Spinal cord (tissue), 10 donors: ENCODE measurements around the gene ARHGEF1. TPM values are rescaled to one million over a fixed set of nuclear protein-coding genes. Genes with fewer than 3 reads are reported as not detected.
A peak's percentile ranks its signal among the peaks of the same experiment; 100 is the strongest.

ENCODE experiments used
- DNase-seq, 6 donors: peaks; one replicate each; pipeline versions ENCODE4 v3.0.0 to v3.0.0-alpha.2; 2013 to 2015; ENCODE audit warnings: low spot score in 6 of 6, low read depth in 4 of 6
- H3K27ac ChIP-seq: one replicate; pipeline ENCODE4 v1.5.1; 2013; ENCODE audit warnings: low read depth, low read length, control low read depth
- H3K27me3 ChIP-seq: one replicate; pipeline ENCODE4 v1.6.1; 2013; ENCODE audit warnings: low read length; ENCODE audit not compliant: control insufficient read depth, insufficient read depth
- H3K36me3 ChIP-seq: one replicate; pipeline ENCODE4 v1.6.1; 2013; ENCODE audit warnings: low read length; ENCODE audit not compliant: control insufficient read depth, insufficient read depth
- H3K4me1 ChIP-seq: one replicate; pipeline ENCODE4 v1.6.1; 2013; ENCODE audit warnings: low read length; ENCODE audit not compliant: control insufficient read depth, insufficient read depth
- H3K4me3 ChIP-seq: one replicate; pipeline ENCODE4 v1.5.1; 2013; ENCODE audit warnings: low read depth, low read length, control low read depth
- H3K9me3 ChIP-seq: one replicate; pipeline ENCODE4 v1.6.1; 2013; ENCODE audit warnings: low read length; ENCODE audit not compliant: control insufficient read depth, insufficient read depth
- WGBS: methylation state at CpG from one replicate; pipeline ENCODE4 v1.1.5; 2013; ENCODE audit warnings: missing lambda C conversion rate; ENCODE audit not compliant: insufficient coverage; 5-methylcytosine and 5-hydroxymethylcytosine counted together
- polyA plus RNA-seq, 2 donors: library from polyadenylated mRNA; unstranded; fragments of 120-200 nt; gene quantifications; one replicate each; pipeline ENCODE4 v1.2.1, GENCODE V29; 2013; ENCODE audit not compliant: insufficient read length in 2 of 2
- small RNA-seq: library from RNA; depleted of rRNA; stranded (forward); fragments of <200 nt; gene quantifications from one replicate; pipeline ENCODE3, GENCODE V24; 2014; ENCODE audit warnings: low replicate concordance
- total RNA-seq, 2 donors: library from RNA; depleted of rRNA in 1 of 2; stranded (reverse); fragments of 120-200 nt in 1 of 2; fragments of >200 nt in 1 of 2; gene quantifications; one replicate each; pipeline versions ENCODE4 v1.2.3 to v1.2.4, GENCODE V29; 2013 to 2014
- donor health status: healthy.

Gene ARHGEF1
- total and polyA plus RNA-seq, 4 donors: 17.3 to 113 (median 51.3) TPM

GRCh38 chr19:41944336-41944735 is 61.4 kb downstream of the ARHGEF1 start:
- DNase-seq: no peak
- peaks cover 14% of the 10 kb centered on the region for H3K4me1 ChIP-seq
- no peak overlapping the region for H3K4me3 ChIP-seq
- no peaks in the 10 kb centered on the region for H3K9me3 ChIP-seq
- H3K27me3 ChIP-seq: peaks cover 14% of the 10 kb centered on the region
- 58% methylated on average over 2 of the region's 2 CpGs for WGBS
- no peaks in the 10 kb centered on the region for H3K36me3 ChIP-seq
- no peak overlapping the region for H3K27ac ChIP-seq

- WGBS: 92% methylated on average over 8 of the region's 8 CpGs
- no peak for DNase-seq
- no peak overlapping the region for H3K27ac ChIP-seq
- H3K27me3 ChIP-seq: peaks cover 9% of the 10 kb centered on the region
- no peaks in the 10 kb centered on the region for H3K36me3 ChIP-seq
- H3K9me3 ChIP-seq: no peaks in the 10 kb centered on the region
- peaks cover 9% of the 10 kb centered on the region for H3K4me1 ChIP-seq
- no peak overlapping the region for H3K4me3 ChIP-seq
Measured at GRCh38 chr19:41945135-41945766, 62.3 kb downstream of the ARHGEF1 start.

- Histone ChIP-seq H3K27me3 (no peaks in the 10 kb centered on the region), H3K27ac (no peak overlapping the region), H3K9me3 (no peaks in the 10 kb centered on the region), H3K4me1 (peaks cover 3% of the 10 kb centered on the region), H3K36me3 (no peaks in the 10 kb centered on the region), H3K4me3 (no peak overlapping the region)
- DNase-seq: no peak
- WGBS: 100% methylated on average over 1 of the region's 3 CpGs
Measured at GRCh38 chr19:41947091-41947490, 64.1 kb downstream of the ARHGEF1 start.

GRCh38 chr19:41951686-41952172 is 68.7 kb downstream of the ARHGEF1 start:
- peak in 2 of 6 donors; percentile 75 to 83 for DNase-seq
- under 1% methylated on average over 6 of the region's 12 CpGs for WGBS

GRCh38 chr19:41955521-41955920 is 72.5 kb downstream of the ARHGEF1 start:
- Histone ChIP-seq H3K9me3 (no peaks in the 10 kb centered on the region), H3K36me3 (peaks cover 23% of the 10 kb centered on the region), H3K4me1 (peaks cover 26% of the 10 kb centered on the region), H3K4me3 (no peak overlapping the region), H3K27ac (no peak overlapping the region), H3K27me3 (no peaks in the 10 kb centered on the region)
- DNase-seq: no peak
- WGBS: 71% methylated on average over 5 of the region's 7 CpGs

More at GRCh38 chr19:41951686-41952172, 68.7 kb downstream of the ARHGEF1 start:
- no peaks in the 10 kb centered on the region for H3K27me3 ChIP-seq
- peaks cover 17% of the 10 kb centered on the region for H3K36me3 ChIP-seq
- H3K4me3 ChIP-seq: no peak overlapping the region
- peaks cover 3% of the 10 kb centered on the region for H3K4me1 ChIP-seq
- no peaks in the 10 kb centered on the region for H3K9me3 ChIP-seq
- H3K27ac ChIP-seq: no peak overlapping the region

GRCh38 chr19:41956621-41957020 is 73.6 kb downstream of the ARHGEF1 start:
- Histone ChIP-seq H3K27me3 (no peaks in the 10 kb centered on the region), H3K9me3 (no peaks in the 10 kb centered on the region), H3K27ac (no peak overlapping the region), H3K4me3 (no peak overlapping the region), H3K36me3 (peaks cover 23% of the 10 kb centered on the region), H3K4me1 (peaks cover 25% of the 10 kb centered on the region)
- 92% methylated on average over 13 of the region's 13 CpGs for WGBS
- no peak for DNase-seq

Small RNA genes lying within 50 kb of the gene (small RNA-seq; reads per million reads assigned to genes)
- gene MIR6797: not detected

Other genes starting within 250 kb of the ARHGEF1 start
- not detected for gene CEACAM7, start 194.9 kb upstream of the ARHGEF1 start, total RNA-seq
- not detected for gene CEACAM7, start 194.9 kb upstream of the ARHGEF1 start, polyA plus RNA-seq
- not detected for gene CEACAM5, start 174.6 kb upstream of the ARHGEF1 start, total RNA-seq
- not detected for gene CEACAM5, start 174.6 kb upstream of the ARHGEF1 start, polyA plus RNA-seq
- gene CEACAM6, start 127.7 kb upstream of the ARHGEF1 start, total RNA-seq: 1 to 10 TPM in 1 of 2 donors, under 1 TPM in 1; 0.33 to 5.7 TPM
- gene CEACAM6, start 127.7 kb upstream of the ARHGEF1 start, polyA plus RNA-seq: under 1 TPM; 0.10 to 0.23 TPM
- gene CEACAM3, start 86.6 kb upstream of the ARHGEF1 start, total RNA-seq: 1 to 10 TPM in 1 of 2 donors, not detected in 1; 1.9 TPM
- not detected for gene CEACAM3, start 86.6 kb upstream of the ARHGEF1 start, polyA plus RNA-seq
- not detected for gene LYPD4, start 38.5 kb upstream of the ARHGEF1 start, total RNA-seq
- gene LYPD4, start 38.5 kb upstream of the ARHGEF1 start, polyA plus RNA-seq: not detected
- not detected for gene DMRTC2, start 38.1 kb upstream of the ARHGEF1 start, total RNA-seq
- not detected for gene DMRTC2, start 38.1 kb upstream of the ARHGEF1 start, polyA plus RNA-seq
- 1,000 to 10,000 TPM in 1 of 2 donors, 100 to 1,000 TPM in 1; 241 to 2,284 TPM for gene RPS19, start 22.9 kb upstream of the ARHGEF1 start, total RNA-seq
- gene RPS19, start 22.9 kb upstream of the ARHGEF1 start, polyA plus RNA-seq: 1,000 to 10,000 TPM; 1,361 to 1,379 TPM
- gene CD79A, start 5.9 kb upstream of the ARHGEF1 start, total RNA-seq: under 1 TPM; 0.22 to 0.59 TPM
- under 1 TPM in 1 of 2 donors, not detected in 1; 0.44 TPM for gene CD79A, start 5.9 kb upstream of the ARHGEF1 start, polyA plus RNA-seq
- under 1 TPM in 1 of 2 donors, not detected in 1; 0.11 TPM for gene ERFL, start 45.3 kb downstream of the ARHGEF1 start, total RNA-seq
- gene ERFL, start 45.3 kb downstream of the ARHGEF1 start, polyA plus RNA-seq: 1 to 10 TPM in 1 of 2 donors, under 1 TPM in 1; 0.78 to 1.3 TPM
- 100 to 1,000 TPM in 1 of 2 donors, 10 to 100 TPM in 1; 98.0 to 174 TPM for gene RABAC1, start 76.1 kb downstream of the ARHGEF1 start, total RNA-seq
- 100 to 1,000 TPM; 189 to 202 TPM for gene RABAC1, start 76.1 kb downstream of the ARHGEF1 start, polyA plus RNA-seq
- gene ATP1A3, start 111.0 kb downstream of the ARHGEF1 start, total RNA-seq: 100 to 1,000 TPM in 1 of 2 donors, 10 to 100 TPM in 1; 85.0 to 434 TPM
- 100 to 1,000 TPM; 643 to 704 TPM for gene ATP1A3, start 111.0 kb downstream of the ARHGEF1 start, polyA plus RNA-seq
- 10 to 100 TPM; 13.1 to 21.6 TPM for gene GRIK5, start 187.0 kb downstream of the ARHGEF1 start, total RNA-seq
- 10 to 100 TPM; 74.8 to 83.2 TPM for gene GRIK5, start 187.0 kb downstream of the ARHGEF1 start, polyA plus RNA-seq
- 10 to 100 TPM in 1 of 2 donors, 1 to 10 TPM in 1; 7.6 to 10.7 TPM for gene ZNF574, start 193.0 kb downstream of the ARHGEF1 start, total RNA-seq
- gene ZNF574, start 193.0 kb downstream of the ARHGEF1 start, polyA plus RNA-seq: 10 to 100 TPM; 17.2 to 19.4 TPM
- 1 to 10 TPM; 1.2 to 2.9 TPM for gene POU2F2, start 249.3 kb downstream of the ARHGEF1 start, total RNA-seq
- 10 to 100 TPM; 17.9 to 20.6 TPM for gene POU2F2, start 249.3 kb downstream of the ARHGEF1 start, polyA plus RNA-seq